H1 (cell line): ENCODE results near the gene RNF130. TPM values are rescaled to one million over a fixed set of nuclear protein-coding genes. Genes with fewer than 3 reads are reported as not detected.
A peak's percentile ranks its signal among the peaks of the same experiment; 100 is the strongest.

ENCODE experiments used
- CTCF ChIA-PET: fragments of 300-600 bp; sonication (Branson Sonifier 250); formaldehyde crosslinking; loops from one replicate; lab custom pipeline; 2021; ENCODE audit not compliant: partially characterized antibody; lab: Charles Lee
- POLR2A ChIA-PET: fragments of 300-600 bp; sonication (Branson Sonifier 250); formaldehyde crosslinking; loops from one replicate; lab custom pipeline; 2021; ENCODE audit warnings: inconsistent platforms; ENCODE audit not compliant: partially characterized antibody; lab: Charles Lee
- DNase-seq, 2 experiments: peaks; one replicate each; pipeline versions ENCODE4 v3.0.0 to v3.0.0-alpha.2; 2010 to 2022; ENCODE audit warnings: low spot score in 2 of 2, low read depth in 1 of 2, mixed read lengths in 1 of 2
- FAIRE-seq: peaks from 2 replicates; lab custom pipeline; 2011; peaks lifted over from hg19 to GRCh38; lab: Jason Lieb, UNC
- H2AFZ ChIP-seq: 2 replicates; pipeline ENCODE4 v1.8.1; 2012; ENCODE audit warnings: low read length, inconsistent platforms
- H2AK5ac ChIP-seq: 2 replicates; pipeline ENCODE4 v1.6.1; 2013; ENCODE audit warnings: low read depth, low read length
- H2BK120ac ChIP-seq: replicated peaks from 2 replicates; pipeline ENCODE3; 2013; ENCODE audit warnings: low read depth, low read length, inconsistent platforms
- H2BK12ac ChIP-seq: 2 replicates; pipeline ENCODE4 v1.6.1; 2013; ENCODE audit warnings: low read depth, low read length
- H2BK15ac ChIP-seq: 2 replicates; pipeline ENCODE4 v1.6.1; 2013; ENCODE audit warnings: low read length
- H2BK20ac ChIP-seq: 2 replicates; pipeline ENCODE4 v1.6.1; 2013; ENCODE audit warnings: low read length
- H2BK5ac ChIP-seq: 2 replicates; pipeline ENCODE4 v1.6.1; 2013; ENCODE audit warnings: low read depth, low read length
- H3K14ac ChIP-seq: 2 replicates; pipeline ENCODE4 v1.6.1; 2013; ENCODE audit warnings: inconsistent platforms; ENCODE audit not compliant: insufficient read length
- H3K18ac ChIP-seq: 2 replicates; pipeline ENCODE4 v1.6.1; 2013; ENCODE audit warnings: low read length; ENCODE audit errors: extremely low read depth
- H3K23ac ChIP-seq: 2 replicates; pipeline ENCODE4 v1.6.1; 2013; ENCODE audit warnings: inconsistent platforms; ENCODE audit not compliant: insufficient read length
- H3K23me2 ChIP-seq: 2 replicates; pipeline ENCODE4 v1.6.1; 2013; ENCODE audit warnings: low read depth, low read length
- H3K27ac ChIP-seq: 2 replicates; pipeline ENCODE4 v1.6.1; 2011; ENCODE audit warnings: low read depth, low read length, inconsistent platforms
- H3K27me3 ChIP-seq, 4 experiments: replicated peaks in 1 of 4; 1 replicate in 1 of 4; 2 replicates in 3 of 4; pipeline versions ENCODE4 v1.6.1 to v1.8.1; 2011 to 2013; ENCODE audit warnings: low read length in 3 of 4, mild to moderate bottlenecking in 3 of 4, inconsistent platforms in 2 of 4, mixed read lengths in 2 of 4, moderate library complexity in 1 of 4; ENCODE audit not compliant: control insufficient read depth in 3 of 4, insufficient read depth in 3 of 4; ENCODE audit errors: extremely low read depth in 1 of 4
- H3K36me3 ChIP-seq, 4 experiments: 2 replicates each; pipeline versions ENCODE4 v1.6.1 to v1.8.1; 2011 to 2013; ENCODE audit warnings: mild to moderate bottlenecking in 4 of 4, low read length in 3 of 4, moderate library complexity in 2 of 4, control low read depth in 1 of 4, inconsistent platforms in 1 of 4; ENCODE audit not compliant: insufficient read depth in 4 of 4, control insufficient read depth in 2 of 4
- H3K4ac ChIP-seq: replicated peaks from 2 replicates; pipeline ENCODE3; 2013; ENCODE audit warnings: low read length, low read depth, mixed read lengths, inconsistent platforms; ENCODE audit not compliant: insufficient read length
- H3K4me1 ChIP-seq, 4 experiments: replicated peaks in 1 of 4; 1 replicate in 1 of 4; 2 replicates in 3 of 4; pipeline versions ENCODE4 v1.6.1 to v1.8.1; 2011 to 2013; ENCODE audit warnings: low read length in 3 of 4, inconsistent platforms in 2 of 4, mixed read lengths in 1 of 4; ENCODE audit not compliant: insufficient read depth in 4 of 4, control insufficient read depth in 3 of 4
- H3K4me2 ChIP-seq, 2 experiments: 2 replicates each; pipeline versions ENCODE4 v1.6.1 to v1.8.1; 2011 to 2013; ENCODE audit warnings: low read depth in 2 of 2, low read length in 2 of 2, control low read depth in 1 of 2, inconsistent platforms in 1 of 2, mild to moderate bottlenecking in 1 of 2; ENCODE audit not compliant: insufficient read depth in 1 of 2
- H3K4me3 ChIP-seq, 4 experiments: fragments of 200-600, 300-600 bp in 1 of 4; sonication (generic), shearing (Covaris generic), sonication (Bioruptor Twin) in 1 of 4; 2 replicates each; pipeline versions ENCODE4 v1.5.1 to v1.8.1; 2011 to 2016; ENCODE audit warnings: low read length in 4 of 4, low read depth in 3 of 4, control low read depth in 2 of 4, inconsistent platforms in 2 of 4, mild to moderate bottlenecking in 2 of 4, mixed read lengths in 1 of 4, moderate library complexity in 1 of 4; ENCODE audit not compliant: insufficient read depth in 2 of 4; ENCODE audit errors: extremely low read depth in 1 of 4
- H3K56ac ChIP-seq: replicated peaks from 2 replicates; pipeline ENCODE3; 2013; ENCODE audit warnings: low read depth, mild to moderate bottlenecking, mixed read lengths, low read length, inconsistent platforms; ENCODE audit not compliant: insufficient read length
- H3K79me1 ChIP-seq: 2 replicates; pipeline ENCODE4 v1.6.1; 2013; ENCODE audit warnings: low read depth, low read length, control low read depth
- H3K79me2 ChIP-seq, 2 experiments: 2 replicates each; pipeline versions ENCODE4 v1.6.1 to v1.8.1; 2012 to 2013; ENCODE audit warnings: low read length in 2 of 2, mild to moderate bottlenecking in 2 of 2, inconsistent platforms in 1 of 2; ENCODE audit not compliant: insufficient read depth in 2 of 2, control insufficient read depth in 1 of 2
- H3K9ac ChIP-seq, 4 experiments: replicated peaks in 1 of 4; 1 replicate in 1 of 4; 2 replicates in 3 of 4; pipeline versions ENCODE4 v1.6.1 to v1.8.1; 2011 to 2013; ENCODE audit warnings: low read depth in 3 of 4, low read length in 3 of 4, control low read depth in 2 of 4, mild to moderate bottlenecking in 2 of 4, moderate library complexity in 2 of 4, inconsistent platforms in 1 of 4; ENCODE audit errors: extremely low read depth in 1 of 4
- H3K9me3 ChIP-seq, 2 experiments: 2 replicates each; pipeline versions ENCODE4 v1.6.1 to v1.8.1; 2012 to 2013; ENCODE audit warnings: mild to moderate bottlenecking in 2 of 2, moderate library complexity in 2 of 2, control low read depth in 1 of 2, inconsistent platforms in 1 of 2, low read depth in 1 of 2, low read length in 1 of 2, mixed read lengths in 1 of 2; ENCODE audit not compliant: insufficient read depth in 2 of 2
- H4K20me1 ChIP-seq, 2 experiments: replicated peaks in 1 of 2; 2 replicates each; pipeline versions ENCODE3 to v1.8.1; 2011 to 2013; ENCODE audit warnings: inconsistent platforms in 2 of 2, low read length in 2 of 2, mild to moderate bottlenecking in 1 of 2; ENCODE audit not compliant: insufficient read depth in 2 of 2, control insufficient read depth in 1 of 2
- H4K5ac ChIP-seq: 2 replicates; pipeline ENCODE4 v1.6.1; 2013; ENCODE audit warnings: low read length, low read depth, mixed read lengths, inconsistent platforms; ENCODE audit not compliant: insufficient read length
- H4K8ac ChIP-seq: 2 replicates; pipeline ENCODE4 v1.8.0; 2013; ENCODE audit warnings: mild to moderate bottlenecking, moderate library complexity, low read length, inconsistent platforms; ENCODE audit not compliant: insufficient read depth; ENCODE audit errors: extremely low read depth
- H4K91ac ChIP-seq: replicated peaks from 2 replicates; pipeline ENCODE3; 2013; ENCODE audit warnings: low read length, mixed read lengths, inconsistent platforms; ENCODE audit not compliant: insufficient read length
- BACH1 ChIP-seq: IDR thresholded peaks from 2 replicates; pipeline ENCODE4 v1.6.1; 2012; ENCODE audit warnings: low read length, improper control_type of control experiment
- HDAC6 ChIP-seq: IDR thresholded peaks from one replicate; pipeline ENCODE4 v1.7.1; 2012; ENCODE audit warnings: low read depth, mild to moderate bottlenecking, inconsistent platforms, low read length, moderate library complexity
- RAD21 ChIP-seq, 2 experiments: IDR thresholded peaks in 1 of 2; conservative IDR thresholded peaks in 1 of 2; 2 replicates each; pipeline ENCODE4 v1.6.1; 2011; ENCODE audit warnings: low read depth in 2 of 2, low read length in 2 of 2, improper control_type of control experiment in 1 of 2, inconsistent platforms in 1 of 2, mild to moderate bottlenecking in 1 of 2, moderate library complexity in 1 of 2
- WGBS, 2 experiments: shearing (Covaris generic) in 1 of 2; methylation state at CpG; one replicate each; pipeline versions ENCODE4 v1.1.6 to v1.1.7; 2013 to 2015; ENCODE audit warnings: low lambda C conversion rate in 2 of 2, mixed read lengths in 2 of 2, inconsistent platforms in 1 of 2, low coverage in 1 of 2, missing lambda C conversion rate in 1 of 2; ENCODE audit not compliant: insufficient replicate concordance in 2 of 2, insufficient coverage in 1 of 2, insufficient read length in 1 of 2; ENCODE audit errors: extremely low coverage in 1 of 2, missing lambda C conversion rate in 1 of 2; 5-methylcytosine and 5-hydroxymethylcytosine counted together
- polyA plus RNA-seq, 7 experiments: library from polyadenylated mRNA; depleted of rRNA in 3 of 7; stranded (reverse) in 5 of 7; unstranded in 2 of 7; fragments of >200 nt in 5 of 7; fragments of 200-250 nt in 2 of 7; gene quantifications; 1 replicate in 5 of 7; 2 replicates in 1 of 7; 4 replicates in 1 of 7; pipeline versions ENCODE4 v1.2.1 to v1.2.3, GENCODE V29; 2011 to 2013; ENCODE audit warnings: missing spikeins in 2 of 7, mixed read lengths in 2 of 7
- total RNA-seq: library from RNA; stranded (reverse); fragmentation: NEBNext Ultra II Directional; extraction: Animal tissue kit (Norgen Biotek cat#: 25700); gene quantifications from 2 replicates; pipeline ENCODE4 v1.2.1, GENCODE V29; 2021
- TF ChIP-seq, protein P1 (sequence below): IDR thresholded peaks from 2 replicates; pipeline ENCODE4 v1.6.1; 2012; ENCODE audit warnings: inconsistent platforms
- TF ChIP-seq, protein P2 (sequence below), 3 experiments: IDR thresholded peaks; 1 replicate in 2 of 3; 2 replicates in 1 of 3; pipeline versions ENCODE4 v1.5.1 to v1.6.1; 2011; ENCODE audit warnings: low read length in 3 of 3, mild to moderate bottlenecking in 3 of 3, inconsistent platforms in 2 of 3, low read depth in 1 of 3, moderate library complexity in 1 of 3; ENCODE audit not compliant: insufficient read depth in 1 of 3; ENCODE audit errors: control extremely low read depth in 1 of 3
- TF ChIP-seq, protein P3 (sequence below): IDR thresholded peaks from 2 replicates; pipeline ENCODE4 v1.6.1; 2012; ENCODE audit warnings: inconsistent platforms

The RNF130 gene
- total and polyA plus RNA-seq, 2 of the 8 experiments (the other 6 are each of a cell fraction or from before 2014, with no cell fraction given): 65.1 to 70.0 TPM

GRCh38 chr5:180097163-180097894 lies 25.8 kb upstream of the RNF130 start:
- no peaks in the 10 kb centered on the region for H3K79me1 ChIP-seq
- ChIA-PET CTCF (interaction anchor here (0.7 to 1.3 kb wide), 3 partner anchors 19 to 46 kb away, joined by 3 read pairs; no protein-coding TSS in a partner anchor), POLR2A (no interaction called here)
- no peak overlapping the region for H2AFZ ChIP-seq
- H3K23me2 ChIP-seq: no peaks in the 10 kb centered on the region
- no peak overlapping the region for H3K27ac ChIP-seq
- H3K23ac ChIP-seq: no peak overlapping the region
- no peaks in the 10 kb centered on the region for H4K20me1 ChIP-seq
- no peak overlapping the region for H2BK120ac ChIP-seq
- no peak overlapping the region for H4K91ac ChIP-seq
- no peaks in the 10 kb centered on the region for H3K4me1 ChIP-seq
- H3K4ac ChIP-seq: no peak overlapping the region
- no peak overlapping the region for H3K4me3 ChIP-seq
- TF ChIP-seq, protein P1, sequence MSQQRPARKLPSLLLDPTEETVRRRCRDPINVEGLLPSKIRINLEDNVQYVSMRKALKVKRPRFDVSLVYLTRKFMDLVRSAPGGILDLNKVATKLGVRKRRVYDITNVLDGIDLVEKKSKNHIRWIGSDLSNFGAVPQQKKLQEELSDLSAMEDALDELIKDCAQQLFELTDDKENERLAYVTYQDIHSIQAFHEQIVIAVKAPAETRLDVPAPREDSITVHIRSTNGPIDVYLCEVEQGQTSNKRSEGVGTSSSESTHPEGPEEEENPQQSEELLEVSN: 0 out of 2 replicates have a peak, but pooled peaks have one; percentile 29
- TF ChIP-seq, protein P2, sequence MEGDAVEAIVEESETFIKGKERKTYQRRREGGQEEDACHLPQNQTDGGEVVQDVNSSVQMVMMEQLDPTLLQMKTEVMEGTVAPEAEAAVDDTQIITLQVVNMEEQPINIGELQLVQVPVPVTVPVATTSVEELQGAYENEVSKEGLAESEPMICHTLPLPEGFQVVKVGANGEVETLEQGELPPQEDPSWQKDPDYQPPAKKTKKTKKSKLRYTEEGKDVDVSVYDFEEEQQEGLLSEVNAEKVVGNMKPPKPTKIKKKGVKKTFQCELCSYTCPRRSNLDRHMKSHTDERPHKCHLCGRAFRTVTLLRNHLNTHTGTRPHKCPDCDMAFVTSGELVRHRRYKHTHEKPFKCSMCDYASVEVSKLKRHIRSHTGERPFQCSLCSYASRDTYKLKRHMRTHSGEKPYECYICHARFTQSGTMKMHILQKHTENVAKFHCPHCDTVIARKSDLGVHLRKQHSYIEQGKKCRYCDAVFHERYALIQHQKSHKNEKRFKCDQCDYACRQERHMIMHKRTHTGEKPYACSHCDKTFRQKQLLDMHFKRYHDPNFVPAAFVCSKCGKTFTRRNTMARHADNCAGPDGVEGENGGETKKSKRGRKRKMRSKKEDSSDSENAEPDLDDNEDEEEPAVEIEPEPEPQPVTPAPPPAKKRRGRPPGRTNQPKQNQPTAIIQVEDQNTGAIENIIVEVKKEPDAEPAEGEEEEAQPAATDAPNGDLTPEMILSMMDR (IDR thresholded peaks at IDR 0.05; ENCODE audit: control extremely low read depth in 1 of 3, insufficient read depth in 1 of 3, low read depth in 1 of 3, low read length in 3 of 3): peak in 1 of 3 experiments; percentile 19; a peak in 1 of 4 replicates
- TF ChIP-seq RAD21 (IDR thresholded peaks at IDR 0.05 in 1 of 2, conservative IDR thresholded peaks at IDR 0.05 in 1 of 2; ENCODE audit: low read depth in 2 of 2, low read length in 2 of 2) (peak in 1 of 2 experiments; percentile 19; a peak in 1 of 4 replicates), HDAC6 (no peak), BACH1 (no peak)
- TF ChIP-seq, protein P3, sequence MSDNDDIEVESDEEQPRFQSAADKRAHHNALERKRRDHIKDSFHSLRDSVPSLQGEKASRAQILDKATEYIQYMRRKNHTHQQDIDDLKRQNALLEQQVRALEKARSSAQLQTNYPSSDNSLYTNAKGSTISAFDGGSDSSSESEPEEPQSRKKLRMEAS: peak; percentile 33; the same call in 1 of the 2 replicates
- no peak overlapping the region for H2BK20ac ChIP-seq
- peak overlapping the region; percentile 57; the same call in 1 of the 2 replicates for H4K8ac ChIP-seq
- no peak overlapping the region for H2BK15ac ChIP-seq
- DNase-seq (peak in 1 of 2 experiments; percentile 47), FAIRE-seq (no peak)
- H3K56ac ChIP-seq: peak overlapping the region; percentile 25
- H3K27me3 ChIP-seq: no peaks in the 10 kb centered on the region
- no peak overlapping the region for H2AK5ac ChIP-seq
- 0 out of 4 replicates have a peak, but pooled peaks cover 0 to 3% of the 10 kb centered on the region in 2 experiments for H3K9me3 ChIP-seq
- no peak overlapping the region for H2BK5ac ChIP-seq
- no peak overlapping the region for H4K5ac ChIP-seq
- H2BK12ac ChIP-seq: 0 out of 2 replicates have a peak overlapping the region, but pooled peaks have one; percentile 33
- no peak overlapping the region for H3K18ac ChIP-seq
- H3K4me2 ChIP-seq: no peak overlapping the region
- no peak overlapping the region for H3K14ac ChIP-seq
- no peaks in the 10 kb centered on the region for H3K79me2 ChIP-seq
- 90% methylated on average over 11 of the region's 11 CpGs; no CpG with 5 or more reads in 1 of the 2 experiments for WGBS, 2 experiments
- H3K9ac ChIP-seq: no peak overlapping the region
- H3K36me3 ChIP-seq: no peaks in the 10 kb centered on the region
